ENCODE results near the gene PARD6G.

DNA sequence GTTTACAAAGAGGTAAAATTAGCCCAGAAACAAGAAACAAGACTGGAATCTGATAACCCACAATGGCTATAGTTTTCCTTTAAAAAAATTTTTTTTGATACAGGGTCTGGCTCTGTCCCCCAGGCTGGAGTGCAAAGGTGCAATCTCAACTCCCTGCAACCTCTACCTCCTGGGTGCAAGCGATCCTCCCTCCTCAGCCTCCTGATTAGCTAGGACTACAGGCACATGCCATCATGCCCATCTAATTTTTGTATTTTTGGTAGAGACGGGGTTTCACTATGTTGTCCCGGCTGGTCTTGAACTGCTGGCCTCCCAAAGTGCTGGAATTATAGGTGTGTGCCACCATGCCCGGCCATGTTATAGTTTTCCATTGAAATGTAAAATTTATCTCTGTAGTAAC, 12.3 kb upstream of the PARD6G start:
- no peak for TF ChIP-seq SUZ12 (IDR thresholded peaks at IDR 0.05)
- TF ChIP-seq SP1 (IDR thresholded peaks at IDR 0.05) = no peak
- TF ChIP-seq ZNF384 (IDR thresholded peaks at IDR 0.05) = no peak
- TF ChIP-seq LEF1 (IDR thresholded peaks at IDR 0.05; ENCODE audit: borderline replicate concordance) = no peak
- TF ChIP-seq FOXA1 (IDR thresholded peaks at IDR 0.05) = no peak
- no peak for TF ChIP-seq HDGF (IDR thresholded peaks at IDR 0.05; ENCODE audit: borderline replicate concordance)
- no peak for TF ChIP-seq BHLHE40 (IDR thresholded peaks at IDR 0.05; ENCODE audit: borderline replicate concordance)
- no peak for TF ChIP-seq PKNOX1 (IDR thresholded peaks at IDR 0.05)
- no peak for TF ChIP-seq L3MBTL2 (conservative IDR thresholded peaks at IDR 0.05)
- no peak for TF ChIP-seq ELF4 (IDR thresholded peaks at IDR 0.05)
- TF ChIP-seq TARDBP (IDR thresholded peaks at IDR 0.05) = no peak
- TF ChIP-seq CTBP1 (IDR thresholded peaks at IDR 0.05; ENCODE audit: borderline replicate concordance) = no peak
- no peak for TF ChIP-seq FOXM1 (IDR thresholded peaks at IDR 0.05; ENCODE audit: borderline replicate concordance)
- no peak for TF ChIP-seq ARNT (IDR thresholded peaks at IDR 0.05)

All from HEK293T (cell line).